Tibial nerve (tissue), 4 donors: Measurements from ENCODE around the gene PPP2R5B.

Experiments
- CTCF ChIP-seq, 5 experiments: fragments of 200-600 bp in 3 of 5; fragments of 450-650 bp in 2 of 5; sonication (generic) in 3 of 5; IDR thresholded peaks; one replicate each; pipeline ENCODE4 v1.5.1; 2016 to 2019; ENCODE audit warnings: antibody characterized with exemption in 5 of 5, mild to moderate bottlenecking in 3 of 5, moderate library complexity in 2 of 5
- EP300 ChIP-seq, 2 donors: sonication (generic); formaldehyde crosslinking; IDR thresholded peaks; one replicate each; pipeline ENCODE4 v1.6.1; 2017; ENCODE audit warnings: antibody characterized with exemption in 2 of 2, mild to moderate bottlenecking in 1 of 2
- POLR2A ChIP-seq, 2 donors: fragments of 450-650 bp; IDR thresholded peaks; one replicate each; pipeline ENCODE4 v1.6.1; 2017; ENCODE audit warnings: antibody characterized with exemption in 2 of 2, mild to moderate bottlenecking in 2 of 2, moderate library complexity in 2 of 2

- TF ChIP-seq CTCF (IDR thresholded peaks at IDR 0.05) (no peak), EP300 (IDR thresholded peaks at IDR 0.05) (peak in 1 of 2 donors; percentile 29), POLR2A (IDR thresholded peaks at IDR 0.05) (no peak)
These were observed 47.1 kb downstream of the PPP2R5B start, which contains the start of gene MAJIN for GRCh38 chr11:64971421-64972233.
